Glutamatergic neuron (in vitro differentiated cells): ENCODE measurements around the gene STX17. TPM values are rescaled to one million over a fixed set of nuclear protein-coding genes. Genes with fewer than 3 reads are reported as not detected.

Experiments used
- DNase-seq: peaks from one replicate; pipeline ENCODE4 v3.0.0; 2022
- H3K27ac Mint-ChIP-seq: one replicate; pipeline ENCODE4 v1.8.0; 2020; ENCODE audit warnings: mild to moderate bottlenecking, mixed read lengths, inconsistent platforms; ENCODE audit not compliant: unreplicated experiment
- H3K27me3 Mint-ChIP-seq: one replicate; pipeline ENCODE4 v1.8.0; 2020; ENCODE audit warnings: mild to moderate bottlenecking, moderate library complexity, mixed read lengths, inconsistent platforms; ENCODE audit not compliant: unreplicated experiment
- H3K36me3 Mint-ChIP-seq: one replicate; pipeline ENCODE4 v1.8.0; 2020; ENCODE audit warnings: mild to moderate bottlenecking, mixed read lengths, inconsistent platforms; ENCODE audit not compliant: unreplicated experiment
- H3K4me1 Mint-ChIP-seq: one replicate; pipeline ENCODE4 v1.8.0; 2020; ENCODE audit warnings: mild to moderate bottlenecking, low read depth, mixed read lengths, inconsistent platforms; ENCODE audit not compliant: unreplicated experiment
- H3K4me3 Mint-ChIP-seq: one replicate; pipeline ENCODE4 v1.8.0; 2020; ENCODE audit warnings: mild to moderate bottlenecking, mixed read lengths, inconsistent platforms; ENCODE audit not compliant: unreplicated experiment
- H3K9me3 Mint-ChIP-seq: one replicate; pipeline ENCODE4 v1.8.0; 2020; ENCODE audit warnings: mild to moderate bottlenecking, moderate library complexity, mixed read lengths, inconsistent platforms; ENCODE audit not compliant: unreplicated experiment
- total RNA-seq: library from RNA; stranded (reverse); fragmentation: NEBNext Ultra II Directional; extraction: Animal tissue kit (Norgen Biotek cat#: 25700); gene quantifications from one replicate; pipeline ENCODE4 v1.2.1, GENCODE V29; 2021; ENCODE audit not compliant: unreplicated experiment
- TF ChIP-seq, protein P1 (sequence below): fragments of 200-600 bp; sonication (generic); IDR thresholded peaks from one replicate; pipeline ENCODE4 v1.5.0; 2021; ENCODE audit not compliant: partially characterized antibody, unreplicated experiment

The STX17 gene
- total RNA-seq, 1 donor from 2014 or later: 14.1 TPM

DNA sequence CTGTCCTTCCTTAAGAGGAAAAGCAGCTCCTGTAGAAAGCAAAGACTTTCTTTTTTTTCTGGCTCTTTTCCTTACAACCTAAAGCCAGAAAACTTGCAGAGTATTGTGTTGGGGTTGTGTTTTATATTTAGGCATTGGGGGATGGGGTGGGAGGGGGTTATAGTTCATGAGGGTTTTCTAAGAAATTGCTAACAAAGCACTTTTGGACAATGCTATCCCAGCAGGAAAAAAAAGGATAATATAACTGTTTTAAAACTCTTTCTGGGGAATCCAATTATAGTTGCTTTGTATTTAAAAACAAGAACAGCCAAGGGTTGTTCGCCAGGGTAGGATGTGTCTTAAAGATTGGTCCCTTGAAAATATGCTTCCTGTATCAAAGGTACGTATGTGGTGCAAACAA lies 42.5 kb upstream of the STX17 start:
- H3K4me1 Mint-ChIP-seq: peaks cover 19% of the 10 kb centered on the region
- DNase-seq: no peak
- H3K9me3 Mint-ChIP-seq: no peaks in the 10 kb centered on the region
- TF ChIP-seq, protein P1, sequence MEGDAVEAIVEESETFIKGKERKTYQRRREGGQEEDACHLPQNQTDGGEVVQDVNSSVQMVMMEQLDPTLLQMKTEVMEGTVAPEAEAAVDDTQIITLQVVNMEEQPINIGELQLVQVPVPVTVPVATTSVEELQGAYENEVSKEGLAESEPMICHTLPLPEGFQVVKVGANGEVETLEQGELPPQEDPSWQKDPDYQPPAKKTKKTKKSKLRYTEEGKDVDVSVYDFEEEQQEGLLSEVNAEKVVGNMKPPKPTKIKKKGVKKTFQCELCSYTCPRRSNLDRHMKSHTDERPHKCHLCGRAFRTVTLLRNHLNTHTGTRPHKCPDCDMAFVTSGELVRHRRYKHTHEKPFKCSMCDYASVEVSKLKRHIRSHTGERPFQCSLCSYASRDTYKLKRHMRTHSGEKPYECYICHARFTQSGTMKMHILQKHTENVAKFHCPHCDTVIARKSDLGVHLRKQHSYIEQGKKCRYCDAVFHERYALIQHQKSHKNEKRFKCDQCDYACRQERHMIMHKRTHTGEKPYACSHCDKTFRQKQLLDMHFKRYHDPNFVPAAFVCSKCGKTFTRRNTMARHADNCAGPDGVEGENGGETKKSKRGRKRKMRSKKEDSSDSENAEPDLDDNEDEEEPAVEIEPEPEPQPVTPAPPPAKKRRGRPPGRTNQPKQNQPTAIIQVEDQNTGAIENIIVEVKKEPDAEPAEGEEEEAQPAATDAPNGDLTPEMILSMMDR: no peak
- no peaks in the 10 kb centered on the region for H3K36me3 Mint-ChIP-seq
- no peak overlapping the region for H3K27ac Mint-ChIP-seq
- H3K4me3 Mint-ChIP-seq: no peak overlapping the region
- peaks cover 5% of the 10 kb centered on the region for H3K27me3 Mint-ChIP-seq

DNA sequence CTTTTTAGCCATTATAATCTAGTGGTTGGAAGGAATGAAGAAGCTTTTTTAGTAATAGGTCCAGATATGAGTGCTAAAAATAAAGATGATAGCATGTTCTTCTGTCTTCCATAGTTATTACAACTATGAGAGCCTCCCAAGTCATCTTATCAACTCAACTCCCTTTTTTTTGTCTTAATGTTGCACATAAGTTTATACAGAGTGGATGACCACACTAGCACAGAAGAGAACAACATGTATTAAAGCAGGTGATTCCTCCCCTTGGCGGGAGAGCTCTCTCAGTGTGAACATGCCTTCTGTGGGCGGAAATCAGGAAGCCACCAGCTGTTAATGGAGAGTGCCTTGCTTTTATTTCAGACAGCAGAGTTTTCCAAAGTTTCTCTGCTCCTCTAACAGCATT lies 40.1 kb upstream of the STX17 start:
- Mint-ChIP-seq H3K9me3 (no peaks in the 10 kb centered on the region), H3K27me3 (peaks cover 5% of the 10 kb centered on the region), H3K36me3 (no peaks in the 10 kb centered on the region), H3K4me1 (peaks cover 1% of the 10 kb centered on the region), H3K4me3 (no peak overlapping the region), H3K27ac (no peak overlapping the region)
- DNase-seq: no peak
- TF ChIP-seq, protein P1: no peak

DNA sequence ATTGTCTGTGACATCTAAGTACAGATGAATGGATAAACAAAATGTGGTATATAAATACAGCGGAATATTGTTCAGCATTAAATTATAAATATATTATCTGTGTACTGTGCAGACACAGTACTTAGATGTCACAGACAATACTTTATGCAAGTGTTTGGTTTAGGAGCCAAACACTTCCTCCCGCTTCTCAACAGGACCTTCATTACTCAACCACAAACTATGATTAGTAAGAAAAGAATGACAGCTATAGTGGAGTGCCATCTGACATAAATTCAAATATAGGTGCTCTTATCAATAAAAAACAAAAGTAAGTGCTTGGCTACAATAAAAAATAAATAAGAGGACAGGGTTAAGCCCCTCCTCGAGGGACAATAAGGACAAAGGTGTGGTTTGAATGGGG lies 38.9 kb upstream of the STX17 start:
- no peak for DNase-seq
- TF ChIP-seq, protein P1: no peak
- Mint-ChIP-seq H3K9me3 (no peaks in the 10 kb centered on the region), H3K27ac (no peak overlapping the region), H3K4me3 (no peak overlapping the region), H3K36me3 (no peaks in the 10 kb centered on the region), H3K27me3 (peaks cover 5% of the 10 kb centered on the region), H3K4me1 (peaks cover 1% of the 10 kb centered on the region)

DNA sequence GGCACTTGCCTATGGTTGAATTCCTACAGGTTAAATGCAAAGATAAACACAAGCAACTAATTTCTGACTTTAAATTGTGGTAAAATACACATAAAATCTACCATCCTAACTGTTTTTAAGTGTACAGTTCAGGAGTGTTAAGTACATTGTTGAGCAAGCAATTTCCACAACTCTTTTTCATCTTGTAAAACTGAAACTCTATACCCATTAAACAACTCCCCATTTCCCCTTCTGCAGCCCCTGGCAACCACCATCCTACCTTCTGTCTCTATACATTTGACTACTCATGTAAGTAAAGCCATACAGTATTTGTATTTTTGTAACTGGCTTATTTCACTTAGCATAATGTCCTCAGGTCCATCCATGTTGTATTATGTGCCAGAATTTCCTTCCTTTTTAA lies 38.5 kb upstream of the STX17 start:
- Mint-ChIP-seq H3K27ac (no peak overlapping the region), H3K36me3 (no peaks in the 10 kb centered on the region), H3K4me1 (peaks cover 1% of the 10 kb centered on the region), H3K27me3 (peaks cover 3% of the 10 kb centered on the region), H3K4me3 (no peak overlapping the region), H3K9me3 (no peaks in the 10 kb centered on the region)
- no peak for DNase-seq
- TF ChIP-seq, protein P1: no peak

DNA sequence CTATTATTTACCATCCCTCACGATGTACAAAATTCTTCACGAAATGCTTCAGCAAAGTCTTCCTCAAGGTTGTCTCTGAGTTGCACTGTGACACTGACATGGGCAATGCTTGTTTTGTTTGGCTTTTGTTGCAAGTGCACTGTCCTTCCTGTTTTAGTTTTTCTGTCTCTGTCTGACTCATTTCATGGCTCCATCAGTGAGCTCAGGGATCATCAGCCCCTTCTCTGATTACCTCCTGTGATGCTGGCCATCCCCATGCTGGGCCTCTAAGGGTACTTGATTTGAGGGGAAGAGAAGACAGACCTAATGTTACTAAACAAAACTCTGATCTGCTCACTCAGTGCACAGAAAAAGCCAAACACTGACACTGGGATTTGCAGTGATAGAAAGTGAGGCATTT lies 37.6 kb upstream of the STX17 start:
- H3K9me3 Mint-ChIP-seq: no peaks in the 10 kb centered on the region
- TF ChIP-seq, protein P1: no peak
- no peak overlapping the region for H3K4me3 Mint-ChIP-seq
- H3K27me3 Mint-ChIP-seq: peaks cover 3% of the 10 kb centered on the region
- peaks cover 1% of the 10 kb centered on the region for H3K4me1 Mint-ChIP-seq
- no peaks in the 10 kb centered on the region for H3K36me3 Mint-ChIP-seq
- no peak overlapping the region for H3K27ac Mint-ChIP-seq
- DNase-seq: no peak
